GDM1 (cell line): ENCODE measurements around the gene DCLK1.

Source experiments
- DNase-seq: peaks from one replicate; lab custom pipeline; 2025; lab: John Stamatoyannopoulos, UW

DCLK1 gene

DNA sequence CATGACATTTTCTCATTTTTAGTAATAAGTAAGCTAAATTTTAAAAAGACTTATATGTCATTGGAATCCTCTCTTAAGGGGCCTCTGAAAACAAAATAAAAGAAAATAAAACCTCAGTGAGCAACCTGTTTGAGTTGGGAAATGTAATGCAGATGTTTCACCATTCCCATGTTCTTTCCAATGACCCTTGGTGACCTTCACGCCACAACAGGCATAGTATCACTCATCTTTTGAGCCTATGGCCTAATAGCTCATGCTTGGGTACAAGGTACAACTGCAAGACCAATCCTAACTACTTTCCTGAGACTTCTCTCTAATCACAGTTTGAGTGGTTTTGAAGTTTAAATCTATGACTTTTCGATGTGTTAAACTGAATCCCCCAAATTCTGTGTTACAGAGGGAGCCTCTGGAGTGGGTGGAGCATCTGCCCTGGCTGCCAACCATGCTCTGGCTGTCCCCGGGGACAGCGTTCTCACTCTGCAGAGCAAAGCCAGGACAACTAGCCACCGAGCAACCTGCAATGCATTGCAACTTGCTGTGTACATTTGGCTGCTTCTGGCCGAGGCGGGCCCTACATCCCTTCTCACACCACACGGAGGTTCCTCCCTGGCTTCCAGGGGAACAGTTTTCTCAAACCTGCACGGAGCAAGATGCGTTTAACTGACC, 346.8 kb downstream of the DCLK1 start:
- DNase-seq: no peak

DNA sequence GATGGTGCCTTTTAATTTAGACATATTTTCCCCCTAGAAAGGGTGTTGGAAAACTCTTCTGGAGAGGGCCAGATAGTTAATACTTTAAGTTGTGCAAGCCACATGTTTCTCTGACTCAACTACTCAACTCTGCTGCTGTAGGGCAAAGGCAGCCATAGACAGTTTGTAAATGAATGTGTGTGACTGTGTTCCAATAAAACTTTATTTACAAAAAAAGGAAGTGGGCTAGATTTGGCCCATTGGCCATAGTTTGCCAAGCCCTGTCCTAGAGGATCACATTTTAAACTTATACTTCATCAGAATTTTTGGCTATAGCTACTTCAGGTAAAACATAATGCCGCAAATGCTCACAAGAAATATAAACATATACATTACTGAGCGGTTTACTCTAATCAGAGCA, 348.4 kb downstream of the DCLK1 start:
- DNase-seq: no peak

GRCh38 chr13:35781036-35782000, 349.9 kb downstream of the DCLK1 start:
- DNase-seq: no peak

- no peak for DNase-seq
Observed at GRCh38 chr13:35780613-35781012, 350.6 kb downstream of the DCLK1 start.

- DNase-seq: no peak
Observed at GRCh38 chr13:35771898-35772297, 359.3 kb downstream of the DCLK1 start.

- no peak for DNase-seq
Observed at GRCh38 chr13:35770756-35771297, 360.4 kb downstream of the DCLK1 start.

DNA sequence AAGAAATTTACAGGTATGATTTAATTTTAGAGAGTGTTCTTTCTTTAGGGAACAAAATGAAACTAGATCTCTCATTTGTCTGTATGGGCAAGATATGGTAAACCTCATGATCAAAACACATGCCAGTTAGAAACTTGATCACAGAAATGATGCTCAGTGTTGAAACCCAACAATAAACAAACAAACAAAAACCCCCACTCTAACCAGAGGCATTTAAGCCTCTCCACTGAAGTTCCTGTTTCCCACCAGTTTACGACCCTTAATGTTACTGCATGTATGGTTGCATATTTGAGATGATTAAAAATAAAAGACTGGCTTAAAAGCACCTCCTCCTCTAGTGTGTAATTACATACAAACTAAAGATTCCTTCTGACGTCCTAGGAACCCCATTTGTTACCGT, 361.4 kb downstream of the DCLK1 start:
- DNase-seq: no peak

DNA sequence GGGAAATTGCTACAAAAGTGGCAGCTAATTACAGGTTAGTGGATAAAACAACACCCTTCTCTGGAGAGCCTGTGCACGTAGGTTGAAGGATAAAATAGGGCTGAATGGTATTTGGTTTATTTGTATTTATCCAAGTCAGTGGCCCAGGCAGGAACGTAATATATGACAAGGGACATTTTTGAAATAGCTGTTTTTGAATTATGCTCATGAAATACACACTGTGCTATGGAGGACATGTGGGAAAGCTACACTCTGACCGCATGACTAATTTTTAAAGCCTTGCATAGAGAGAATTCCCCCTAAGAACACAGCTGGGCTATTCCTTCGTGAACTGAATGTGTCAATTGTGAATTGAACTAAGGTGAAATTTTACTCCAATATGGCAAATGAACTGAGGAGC, 362.6 kb downstream of the DCLK1 start:
- no peak for DNase-seq

GRCh38 chr13:35768073-35768472, 363.1 kb downstream of the DCLK1 start:
- no peak for DNase-seq

- DNase-seq: no peak
Observed at GRCh38 chr13:35767256-35767976, 363.8 kb downstream of the DCLK1 start.

GRCh38 chr13:35766663-35767062, 364.5 kb downstream of the DCLK1 start:
- no peak for DNase-seq

DNA sequence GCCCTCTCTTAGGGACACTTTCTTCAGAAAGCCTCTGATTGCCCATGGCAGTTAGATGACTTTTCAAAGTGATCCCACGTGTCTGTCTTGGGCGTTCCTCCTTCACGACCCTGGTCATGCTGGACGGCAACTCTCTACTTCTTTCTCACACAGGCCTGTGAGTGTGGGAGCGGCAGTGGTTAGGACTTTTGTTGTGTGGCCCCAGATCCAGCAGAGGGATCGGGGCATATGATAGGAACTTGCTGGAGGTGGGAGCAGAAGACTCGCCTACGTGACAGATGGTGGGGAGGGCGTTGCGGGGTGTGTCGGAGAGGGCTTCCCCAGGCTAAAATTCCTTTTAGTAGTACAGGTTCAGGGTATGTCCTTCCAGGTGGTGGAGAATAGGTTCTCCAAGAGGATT, 365.2 kb downstream of the DCLK1 start:
- no peak for DNase-seq

GRCh38 chr13:35765366-35765765, 365.8 kb downstream of the DCLK1 start:
- DNase-seq: no peak

DNA sequence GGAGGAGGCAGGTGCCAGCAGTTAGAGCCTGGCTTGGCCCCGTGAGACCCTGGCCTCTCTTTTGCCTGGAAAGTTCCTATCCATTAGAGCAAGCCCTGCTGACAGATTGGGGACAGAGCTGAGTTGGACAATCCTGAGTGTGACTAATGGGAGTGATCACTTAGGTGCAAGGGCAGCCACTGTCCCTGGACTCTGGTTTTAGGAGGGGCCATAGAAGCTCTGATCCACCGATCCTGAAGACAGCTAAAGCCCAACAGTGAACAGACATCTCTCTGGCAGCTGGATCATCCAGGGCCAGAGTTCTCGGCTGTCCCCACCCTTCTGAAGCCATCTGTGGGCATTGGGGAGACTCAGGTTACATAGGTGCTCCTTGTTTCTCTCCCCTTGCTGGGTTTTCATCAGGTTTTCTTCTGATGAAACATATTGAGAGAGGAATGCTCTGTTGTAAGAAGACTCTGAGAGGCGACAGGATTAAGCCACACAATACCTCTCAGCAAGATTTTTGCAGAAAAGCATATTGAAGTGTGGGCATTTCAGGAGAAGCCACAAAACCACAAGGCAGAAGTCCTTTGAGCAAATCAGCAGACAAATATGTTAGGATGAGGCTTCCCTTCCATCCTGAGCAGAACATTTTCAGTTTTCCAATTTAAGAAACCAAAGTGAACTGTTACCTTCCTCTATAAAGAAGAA, 366.7 kb downstream of the DCLK1 start:
- DNase-seq: no peak

DNA sequence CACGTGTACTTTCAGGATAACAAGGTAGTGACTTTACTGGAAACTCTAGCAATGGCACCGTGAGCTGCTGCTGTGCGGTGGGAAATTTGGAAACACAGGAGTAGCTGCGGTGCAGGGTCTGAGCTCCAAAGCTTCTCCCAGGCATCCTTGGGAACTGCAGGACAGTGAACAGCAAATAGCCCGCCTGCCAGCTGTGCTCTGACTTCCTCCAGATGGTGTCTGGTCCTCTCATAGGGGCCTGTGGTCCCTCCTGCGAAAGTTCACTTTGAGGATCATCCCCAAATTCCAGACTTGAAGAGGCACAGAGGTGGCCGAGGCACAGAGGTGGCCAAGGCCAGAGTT, 367.4 kb downstream of the DCLK1 start:
- DNase-seq: no peak

GRCh38 chr13:35763060-35763781, 368.0 kb downstream of the DCLK1 start:
- no peak for DNase-seq

DNA sequence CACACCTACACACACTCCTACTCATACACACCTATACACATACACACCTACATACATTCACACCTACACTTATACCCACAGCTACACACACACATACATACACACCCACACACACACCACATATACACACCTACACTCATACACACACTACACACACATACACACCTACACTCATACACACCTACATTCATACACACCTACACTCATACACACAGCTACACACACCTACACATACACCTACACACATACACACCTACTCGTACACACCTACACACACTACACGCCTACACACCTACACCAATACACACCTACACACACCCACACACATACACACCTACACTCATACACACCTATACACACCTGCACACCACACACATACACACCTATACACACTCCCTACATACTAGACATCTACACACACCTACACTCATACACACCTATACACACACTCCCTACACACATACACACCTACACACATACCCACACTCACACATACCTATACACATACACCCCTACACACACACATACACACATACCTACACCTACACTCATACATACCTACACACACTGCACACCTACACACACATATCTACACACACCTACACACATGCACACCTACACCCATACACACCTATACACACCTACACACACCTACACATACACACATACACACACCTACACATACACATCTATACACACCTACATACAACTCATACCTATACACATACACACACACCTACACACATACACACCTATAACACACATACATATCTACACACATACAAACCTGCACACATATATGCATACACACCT, 369.5 kb downstream of the DCLK1 start:
- no peak for DNase-seq

GRCh38 chr13:35760735-35761281, 370.4 kb downstream of the DCLK1 start:
- no peak for DNase-seq

- DNase-seq: no peak
Observed at GRCh38 chr13:35747594-35747993, 383.6 kb downstream of the DCLK1 start.

DNA sequence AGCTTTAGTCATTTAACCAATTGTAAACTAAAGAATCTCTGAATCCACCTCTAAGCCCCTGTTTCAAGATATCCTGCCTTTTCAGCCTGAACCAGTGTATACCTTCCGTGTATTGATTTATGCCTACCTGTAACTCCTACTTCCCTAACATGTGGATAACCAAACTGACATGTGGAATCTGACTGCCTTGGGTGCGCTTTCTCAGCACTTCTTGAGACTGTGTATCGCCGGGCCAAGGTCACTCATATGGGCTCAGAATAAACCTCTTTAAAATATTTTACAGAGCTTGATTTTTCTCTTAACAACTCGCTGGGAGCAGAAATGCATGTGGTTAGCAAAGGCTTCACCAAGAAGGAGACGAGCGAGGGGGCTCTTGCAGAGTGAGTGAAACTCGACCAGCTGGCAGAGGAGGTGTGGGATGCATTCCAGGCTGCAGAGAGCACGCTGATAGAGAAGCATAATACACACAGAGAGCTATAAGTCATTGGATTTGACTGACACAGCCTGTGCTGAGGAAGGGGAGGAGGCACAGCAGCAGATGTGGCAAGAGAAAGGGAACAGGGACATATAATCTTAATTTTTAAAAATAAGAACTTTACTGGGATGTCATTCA, 386.5 kb downstream of the DCLK1 start:
- DNase-seq: no peak
